Stimulated activated CD8-positive, alpha-beta memory T cell treated with anti-CD3 and anti-CD28 coated beads, Interleukin-4, amount 100 ng/mL, for 24 hours (primary cell): Measurements from ENCODE around the gene FOXP2.
"Not testable (repeated sequence)": the region's sequence is repeated elsewhere in the genome, so short reads cannot be mapped to it uniquely, and the experiment has no call there.

Source experiments
- DNase-seq: peaks from one replicate; pipeline ENCODE4 v3.0.0-alpha.2; 2020; ENCODE audit warnings: low read depth

The FOXP2 gene

DNA sequence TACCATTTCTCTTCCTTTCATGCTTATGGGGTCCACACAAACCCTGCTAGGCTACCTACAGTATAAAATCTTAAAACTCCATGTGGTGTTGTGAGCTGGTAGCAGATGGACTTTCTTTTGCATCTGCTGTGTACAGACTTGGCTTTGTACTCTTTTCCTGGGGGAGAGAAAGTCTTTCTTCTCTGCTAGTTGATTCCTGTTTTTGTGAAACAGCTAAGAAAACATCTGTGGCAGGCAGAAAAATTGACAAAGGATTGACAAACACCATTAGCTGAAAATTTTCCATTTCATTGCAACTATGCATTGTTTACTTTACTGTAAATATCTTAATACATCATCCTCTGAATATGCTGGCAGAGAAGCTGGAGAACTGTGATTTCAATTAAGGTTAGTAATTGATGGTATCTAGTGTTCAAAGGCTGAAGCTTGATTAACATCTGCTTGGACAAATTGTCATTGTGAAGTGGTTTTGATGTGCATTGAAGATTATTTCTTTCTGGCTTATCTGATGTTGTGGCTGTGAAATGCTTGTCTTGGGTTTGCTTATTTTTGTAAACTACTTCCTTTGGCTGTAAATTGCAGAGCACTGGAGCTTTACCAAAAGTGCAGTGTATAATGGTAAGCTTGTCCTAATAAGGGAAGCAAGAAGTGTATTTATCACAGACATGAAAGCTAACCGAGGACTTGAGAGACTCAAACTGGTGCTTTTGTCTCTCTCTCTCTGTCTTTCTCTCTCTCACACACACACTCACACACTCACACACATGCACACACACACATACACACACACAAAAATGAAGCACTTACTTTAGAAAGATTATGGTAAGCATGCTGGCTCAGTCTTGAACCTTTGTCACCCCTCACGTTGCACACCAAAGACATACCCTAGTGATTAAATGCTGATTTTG lies at the start of gene FOXP2:
Gene FOXP2, plus strand, starts transcription at position 660 of the 908 bp plus-strand sequence. CDS start 11,697 bp downstream, outside the sequence.
- no peak for DNase-seq

- no peak for DNase-seq
Measured at GRCh38 chr7:114365791-114366190, 48.8 kb upstream of the FOXP2 start.

DNA sequence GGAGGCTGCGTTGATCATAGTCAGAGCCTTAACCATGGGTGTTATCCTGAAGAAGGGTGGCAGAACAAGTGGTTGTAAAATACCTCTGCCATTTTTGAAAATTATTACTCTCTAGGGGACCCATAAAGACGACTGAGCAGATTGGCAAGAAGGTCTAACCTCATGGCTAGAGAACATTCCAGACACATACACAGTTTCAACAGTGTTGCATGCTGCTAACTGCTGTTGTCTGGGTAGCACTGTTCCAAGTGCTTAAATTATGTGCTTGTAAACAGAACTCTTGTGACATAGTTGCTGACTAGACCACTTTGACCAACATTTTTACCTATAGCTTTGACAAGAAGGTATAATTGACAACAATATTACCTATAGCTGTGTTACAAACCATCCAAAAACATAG lies 46.1 kb upstream of the FOXP2 start:
- no peak for DNase-seq

- no peak for DNase-seq
Measured at GRCh38 chr7:114369294-114369693, 45.3 kb upstream of the FOXP2 start.

DNA sequence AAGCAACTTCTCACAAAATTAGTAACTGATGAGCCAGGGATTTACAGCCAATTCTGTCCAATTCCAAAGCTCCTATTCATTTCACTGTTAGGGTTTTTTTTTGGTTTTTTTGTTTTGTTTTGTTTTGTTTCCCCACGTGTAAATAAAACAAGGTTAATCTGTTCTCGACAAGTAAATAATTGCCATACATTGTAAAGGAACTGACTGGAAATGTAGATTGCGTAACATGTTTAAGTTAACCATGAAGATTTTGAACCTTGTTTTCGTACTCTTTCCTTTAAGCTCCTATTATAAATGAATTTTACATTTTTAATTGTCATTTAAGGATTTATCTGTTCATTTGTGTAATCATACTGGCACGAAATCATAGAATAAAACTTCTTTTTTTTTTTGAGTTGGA lies 42.0 kb upstream of the FOXP2 start:
- DNase-seq, result no peak

DNA sequence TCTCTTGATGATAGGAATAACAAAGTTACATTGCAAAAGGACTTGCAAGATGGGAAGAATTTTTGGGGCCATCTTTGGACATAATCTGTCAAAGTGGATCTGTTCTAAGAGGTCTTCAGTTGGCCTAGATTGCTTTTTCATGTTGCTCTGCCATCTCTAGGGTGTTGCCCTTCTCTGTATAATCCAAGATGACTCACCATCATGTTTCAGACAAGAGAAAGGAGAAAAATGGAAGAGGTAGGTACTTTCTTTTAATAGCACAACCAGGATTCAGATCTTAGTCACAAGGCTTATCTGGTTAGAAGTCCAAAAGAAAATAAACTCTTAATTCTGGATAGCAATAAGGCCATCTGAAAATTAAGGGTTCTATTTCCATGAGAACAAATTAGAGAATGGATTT lies 38.7 kb upstream of the FOXP2 start:
- DNase-seq, result no peak

GRCh38 chr7:114383946-114384345 lies 30.7 kb upstream of the FOXP2 start:
- not testable (repeated sequence) for DNase-seq

GRCh38 chr7:114384346-114384745 lies 30.3 kb upstream of the FOXP2 start:
- DNase-seq, result not testable (repeated sequence)

- DNase-seq, result no peak
Measured at GRCh38 chr7:114388021-114388420, 26.6 kb upstream of the FOXP2 start.

DNA sequence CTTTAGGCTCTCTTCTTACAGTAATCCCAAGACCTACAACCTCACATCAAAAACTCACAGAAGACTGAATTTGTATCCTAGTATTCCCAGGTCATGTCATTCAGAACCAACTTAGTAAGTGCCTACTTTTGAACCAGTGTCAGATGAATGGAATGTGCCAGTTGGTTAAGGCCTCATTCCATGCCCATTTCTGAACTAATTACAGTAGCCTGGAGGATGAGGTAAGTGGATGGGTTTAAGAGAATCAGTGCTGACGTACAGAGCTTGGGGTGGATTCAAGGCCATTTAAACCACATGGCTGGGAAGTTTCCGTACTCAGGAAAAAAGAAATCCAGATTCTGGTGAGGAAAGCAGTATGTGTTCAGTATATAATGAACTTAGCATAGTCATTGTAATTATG lies 21.9 kb upstream of the FOXP2 start:
- DNase-seq, result no peak

GRCh38 chr7:114402876-114403635 lies 11.6 kb upstream of the FOXP2 start:
- DNase-seq, result no peak

DNA sequence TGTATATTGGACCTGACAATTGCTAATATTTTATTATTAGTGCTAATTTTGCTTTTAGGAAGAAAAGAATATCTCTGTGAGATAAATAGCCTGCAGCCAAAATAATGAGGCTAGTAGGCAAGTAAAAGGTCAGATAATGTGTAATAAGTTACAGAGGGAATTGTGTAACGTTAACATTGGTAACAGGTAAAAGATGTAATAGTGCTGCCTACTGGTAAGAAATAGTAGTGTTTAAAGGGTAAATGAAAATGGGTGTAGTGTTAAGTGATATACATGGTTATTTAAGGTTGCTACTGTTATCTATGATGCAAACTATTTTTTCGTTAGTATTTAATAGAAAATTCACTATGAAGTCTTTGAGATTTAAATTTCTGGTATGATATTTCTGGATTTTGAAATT lies 9.2 kb upstream of the FOXP2 start:
- DNase-seq, result no peak

DNA sequence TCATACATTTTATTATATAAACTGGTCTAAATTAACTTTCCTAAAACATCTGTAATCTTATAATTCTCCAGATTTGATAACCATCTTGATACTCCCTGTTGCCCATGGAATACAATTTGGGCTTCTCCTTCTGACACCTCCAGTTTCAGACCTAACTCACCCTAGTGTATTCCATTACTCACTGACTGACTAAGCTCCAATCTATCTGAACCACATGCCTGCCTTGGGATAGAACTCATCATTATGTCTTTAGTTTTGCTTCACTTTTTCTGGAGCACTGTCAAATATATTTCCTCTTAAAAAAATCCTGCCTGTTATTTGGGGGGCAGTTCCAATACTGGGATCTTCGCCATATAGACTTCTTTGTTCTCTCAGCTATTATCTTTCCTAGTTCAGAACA lies 4.9 kb upstream of the FOXP2 start:
- DNase-seq, result no peak

DNA sequence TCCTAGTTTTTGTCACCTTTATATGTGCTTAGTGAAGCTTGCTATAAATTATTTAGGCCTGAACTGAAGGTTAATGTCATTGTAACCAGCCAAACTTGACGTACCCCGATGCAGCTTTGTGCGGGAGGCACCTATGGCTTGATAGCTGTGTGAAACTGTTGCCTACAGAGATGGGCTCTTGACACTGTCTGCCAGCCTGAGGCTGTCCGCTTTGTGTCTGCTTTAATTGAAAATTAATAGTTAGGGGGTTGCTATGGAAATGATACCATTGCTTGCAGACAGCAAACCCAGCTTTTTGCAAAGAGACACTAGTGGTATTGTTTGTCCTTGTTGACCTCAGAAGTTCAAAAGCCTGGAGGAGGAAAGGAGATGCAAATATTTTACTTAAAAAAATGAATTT lies 2.1 kb upstream of the FOXP2 start:
- no peak for DNase-seq

GRCh38 chr7:114413761-114414155 lies 857 bp upstream of the FOXP2 start:
- no peak for DNase-seq

DNA sequence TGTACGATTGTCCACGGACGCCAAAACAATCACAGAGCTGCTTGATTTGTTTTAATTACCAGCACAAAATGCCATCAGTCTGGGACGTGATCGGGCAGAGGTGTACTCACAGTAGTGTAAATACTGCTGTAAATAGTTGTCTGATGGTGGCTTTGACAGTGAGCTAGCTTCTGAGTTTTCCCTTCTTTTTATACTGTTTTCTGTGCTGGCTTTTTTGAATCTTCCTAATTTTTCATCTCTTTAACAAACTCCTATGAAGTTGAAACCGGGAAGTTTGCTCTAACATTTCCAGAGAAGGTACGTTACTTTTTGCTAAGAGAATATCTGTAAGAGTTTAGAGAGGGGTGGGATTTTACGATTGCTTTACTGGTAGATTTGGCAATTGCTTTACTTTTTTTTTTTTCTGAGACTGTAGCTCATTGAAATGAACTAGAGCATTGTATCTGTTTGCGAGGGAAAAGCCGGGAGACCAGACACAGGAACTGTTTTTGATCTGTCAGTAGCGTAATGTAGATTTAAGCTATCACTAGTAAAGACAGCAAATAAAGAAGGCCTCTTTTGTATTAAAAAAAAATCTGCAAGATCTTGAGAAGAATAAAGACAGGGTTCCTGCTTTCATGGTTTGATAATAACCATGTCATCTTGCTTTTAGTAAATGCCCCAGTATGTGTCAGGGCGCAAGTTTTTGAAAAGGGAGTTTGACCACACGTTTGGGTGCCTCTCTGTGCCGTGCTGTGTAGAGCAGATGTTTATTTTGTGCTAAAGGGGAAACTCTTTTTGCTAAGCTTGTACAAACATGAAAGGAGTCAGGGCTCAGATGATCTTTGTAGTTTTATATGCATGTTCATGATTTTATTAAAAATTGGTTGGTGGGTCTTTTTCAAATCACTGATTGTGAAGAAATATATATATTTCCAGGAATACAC lies 712 bp downstream of the FOXP2 start:
- DNase-seq, result no peak

- no peak for DNase-seq
Measured at GRCh38 chr7:114416129-114416990, 1.7 kb downstream of the FOXP2 start.

DNA sequence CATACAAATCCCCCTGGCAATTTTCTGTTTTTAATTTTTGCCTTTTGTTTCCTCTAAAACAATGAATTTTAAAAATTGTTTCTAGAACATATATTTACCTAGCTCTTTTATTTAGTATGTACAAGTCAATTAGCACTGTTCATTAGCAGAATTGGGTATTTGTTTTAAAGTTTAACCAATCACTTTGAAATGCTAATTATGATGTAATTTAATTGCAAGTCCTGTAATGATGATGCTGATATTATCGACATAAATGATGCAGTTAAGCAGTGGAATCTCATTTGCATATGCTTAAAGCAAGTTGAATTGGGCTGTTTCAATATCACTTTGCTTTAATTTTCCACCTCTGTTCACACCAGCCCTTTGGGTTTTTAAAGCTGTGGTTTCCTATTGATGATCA lies 2.7 kb downstream of the FOXP2 start:
- DNase-seq, result no peak

DNA sequence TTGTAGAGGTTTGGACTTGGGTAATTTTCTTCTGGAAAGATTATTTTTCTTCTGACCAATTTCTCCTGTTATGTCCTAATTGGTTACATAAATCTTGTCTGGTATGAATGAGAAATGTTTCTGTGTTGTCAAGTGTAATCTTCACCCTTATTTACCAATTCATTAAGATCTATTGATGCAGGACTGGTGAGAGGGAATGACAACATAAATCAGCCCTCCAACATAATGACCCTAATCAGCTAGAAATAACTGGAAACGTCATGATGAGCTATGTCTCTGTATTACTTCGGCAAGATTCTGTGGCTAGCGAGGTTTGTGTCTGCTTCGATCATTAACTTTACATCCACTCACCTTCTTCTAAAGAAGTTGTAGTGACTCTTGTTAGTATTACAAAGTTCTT lies 3.5 kb downstream of the FOXP2 start:
- no peak for DNase-seq

GRCh38 chr7:114419441-114420272 lies 5.0 kb downstream of the FOXP2 start:
- no peak for DNase-seq
